Fibroblast of skin of scalp (primary cell): ENCODE results near the gene ARMH3.

Experiments used
- DNase-seq: peaks from one replicate; pipeline ENCODE4 v3.0.0-alpha.2; 2013

The ARMH3 gene

DNA sequence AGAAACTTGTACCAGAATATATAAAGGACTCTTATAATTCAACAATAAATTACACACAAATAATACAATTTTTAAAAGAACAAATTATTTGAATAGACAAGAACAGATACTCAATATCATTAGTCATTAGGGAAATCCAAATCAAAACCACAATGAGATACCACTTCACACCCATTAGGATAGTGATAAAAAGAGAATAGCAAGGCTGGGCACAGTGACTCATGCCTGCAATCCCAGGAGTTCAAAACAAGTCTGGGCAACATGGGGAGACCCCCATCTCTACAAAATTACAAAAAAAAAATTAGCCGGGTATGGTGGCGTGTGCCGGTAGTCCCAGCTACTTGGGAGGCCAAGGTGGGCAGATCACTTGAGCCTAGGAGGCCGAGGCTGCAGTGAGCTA, 160.2 kb downstream of the ARMH3 start:
- no peak for DNase-seq

DNA sequence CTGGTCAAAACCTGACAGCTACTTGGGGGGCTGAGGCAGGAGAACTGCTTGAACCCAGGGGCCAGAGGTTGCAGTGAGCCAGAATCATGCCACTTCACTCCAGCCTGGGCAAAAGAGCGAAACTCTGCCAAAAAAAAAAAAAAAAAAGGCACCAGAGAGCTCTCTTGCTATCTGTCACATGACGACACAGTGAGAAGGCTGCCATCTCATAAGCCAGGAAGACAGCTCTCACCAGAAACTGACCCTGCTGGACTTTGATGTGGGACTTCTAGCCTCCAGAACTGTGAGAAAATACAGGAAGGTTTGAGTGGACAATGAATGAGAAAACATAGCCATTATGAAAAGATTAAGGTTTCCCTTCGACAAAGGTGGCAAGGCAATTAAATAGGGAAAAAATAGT, 161.2 kb downstream of the ARMH3 start:
- DNase-seq, result no peak

- DNase-seq, result no peak
Observed at GRCh38 chr10:101894266-101894665, 161.7 kb downstream of the ARMH3 start.

DNA sequence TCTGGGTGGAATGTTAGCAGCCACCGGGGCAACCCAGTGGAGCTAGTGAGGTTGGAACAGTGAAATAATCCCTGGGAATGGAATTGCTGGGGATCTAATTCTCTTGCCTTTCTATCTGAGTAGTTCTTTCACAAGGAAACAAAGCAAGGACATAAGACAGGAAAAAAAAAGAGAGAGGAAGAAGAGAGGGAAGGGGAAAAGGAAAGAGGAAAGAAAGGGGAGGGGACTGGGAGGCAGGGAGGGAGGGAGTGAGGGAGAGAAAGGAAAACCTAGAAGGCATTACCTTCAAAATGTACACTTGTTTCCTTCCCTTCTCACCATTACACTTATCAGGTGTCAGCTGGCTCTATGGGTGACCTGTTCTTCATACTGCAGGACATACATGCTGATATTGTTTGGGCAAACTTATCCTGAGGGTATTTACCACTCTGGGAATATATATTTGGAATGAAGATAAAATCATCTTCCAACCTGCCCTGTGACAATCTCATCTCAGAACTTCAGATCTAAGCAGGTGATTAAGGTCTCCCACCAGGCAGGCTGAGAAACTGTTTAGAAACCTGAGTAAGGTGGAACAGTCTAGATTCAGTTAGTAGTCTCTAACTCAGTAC, 162.4 kb downstream of the ARMH3 start:
- DNase-seq, result no peak

DNA sequence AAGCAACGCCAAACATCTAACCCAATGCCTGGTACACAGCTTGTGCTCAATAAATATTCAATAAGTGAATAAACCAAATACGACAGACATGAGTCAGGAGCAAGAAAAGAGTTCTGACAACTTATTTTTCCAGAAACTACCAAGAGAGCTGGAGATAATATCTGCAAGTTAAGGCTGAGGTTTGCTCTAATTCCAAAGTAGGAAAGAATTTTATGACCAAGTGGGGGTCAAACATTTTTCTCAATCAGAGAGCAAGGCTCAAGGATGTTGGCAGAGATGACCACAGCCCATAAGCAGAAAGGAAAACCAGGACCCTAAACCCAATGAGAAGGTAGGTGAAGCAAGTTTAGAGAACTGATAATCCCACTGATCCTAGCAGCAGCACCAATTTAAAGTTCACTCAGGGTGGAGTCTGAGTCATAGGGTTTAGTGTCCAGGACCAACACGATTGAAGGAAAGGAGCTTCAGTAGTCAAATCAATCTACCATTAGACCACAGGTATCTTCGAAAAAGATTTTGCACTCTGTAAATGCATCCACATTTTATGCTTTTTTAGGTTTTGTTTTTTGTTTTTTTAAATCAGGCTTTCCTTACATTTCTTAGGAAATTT, 163.1 kb downstream of the ARMH3 start:
- no peak for DNase-seq

- DNase-seq, result peak; percentile 74
Observed at GRCh38 chr10:101889256-101890210, 166.4 kb downstream of the ARMH3 start.

- no peak for DNase-seq
Observed at GRCh38 chr10:101888251-101888949, 167.6 kb downstream of the ARMH3 start.

GRCh38 chr10:101887775-101888174, 168.2 kb downstream of the ARMH3 start:
- no peak for DNase-seq

DNA sequence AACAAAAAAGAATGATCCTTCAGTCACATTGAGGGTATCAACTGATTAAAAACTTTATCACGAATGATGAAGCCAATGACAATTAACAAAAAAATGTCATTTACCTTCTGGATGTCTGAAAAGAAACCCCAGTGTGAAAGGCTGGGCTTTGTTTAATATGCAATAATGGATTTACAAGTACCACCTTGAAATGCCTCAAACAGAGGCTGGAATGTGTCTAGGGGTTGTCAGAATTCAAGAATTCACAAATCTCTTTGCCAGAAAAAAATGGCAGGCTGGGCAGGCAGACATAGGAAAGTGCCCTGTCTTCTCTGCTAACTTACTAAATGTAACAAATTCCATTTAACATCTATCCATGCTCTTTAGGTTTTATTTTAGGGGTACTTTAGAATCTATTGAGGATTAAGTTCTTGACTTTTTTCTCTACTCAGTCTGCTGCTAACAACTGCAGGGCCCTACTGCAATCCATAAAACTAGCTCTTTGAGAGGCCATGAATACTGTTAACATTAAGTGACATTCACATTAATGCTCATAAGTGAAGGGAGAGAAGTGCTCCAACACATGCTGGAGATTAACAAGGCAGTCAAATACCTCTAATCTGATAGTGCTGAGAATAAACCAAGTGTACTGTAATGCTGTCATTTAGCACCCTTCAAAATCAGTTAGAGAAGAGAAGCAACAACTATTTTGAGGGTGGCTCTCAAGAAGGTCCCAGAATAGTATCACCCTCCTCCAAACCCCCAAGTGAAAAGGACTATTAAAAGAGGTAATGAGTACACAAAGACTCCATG, 169.3 kb downstream of the ARMH3 start:
- DNase-seq, result no peak

DNA sequence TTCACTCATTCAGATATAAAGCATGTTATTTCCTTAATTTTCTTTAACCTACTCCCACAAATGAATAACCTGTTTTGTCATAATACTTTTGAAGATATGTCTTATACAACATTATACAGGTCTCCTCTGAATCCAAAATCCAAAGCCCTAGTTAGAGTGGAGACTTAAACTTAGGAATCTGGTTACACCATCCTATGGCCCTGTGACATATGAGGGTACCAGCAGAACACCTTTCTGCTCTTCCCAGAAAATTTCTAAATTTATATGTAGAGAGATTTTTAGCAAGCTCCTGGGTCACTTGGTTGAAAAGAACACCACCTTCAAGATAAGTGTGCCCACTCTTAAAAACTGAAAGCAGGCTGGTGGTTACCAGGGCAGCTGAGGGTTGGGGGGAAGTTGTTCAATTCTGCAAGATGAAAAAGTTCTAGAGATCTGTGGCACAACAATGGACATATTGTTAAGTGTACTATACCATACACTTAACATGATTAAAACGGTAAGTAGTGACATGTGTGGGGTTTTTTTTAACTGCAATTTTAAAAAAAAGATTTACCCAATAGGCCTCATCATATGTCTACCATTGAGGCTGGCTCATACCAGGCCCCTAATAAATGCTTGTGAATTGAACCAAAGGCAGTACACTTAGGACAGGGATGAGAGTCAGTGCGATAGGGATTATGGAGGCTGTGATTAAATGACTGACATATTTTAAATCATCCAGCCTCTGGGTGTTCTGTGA, 174.8 kb downstream of the ARMH3 start:
- DNase-seq, result no peak

GRCh38 chr10:101880232-101880573, 175.8 kb downstream of the ARMH3 start:
- no peak for DNase-seq

DNA sequence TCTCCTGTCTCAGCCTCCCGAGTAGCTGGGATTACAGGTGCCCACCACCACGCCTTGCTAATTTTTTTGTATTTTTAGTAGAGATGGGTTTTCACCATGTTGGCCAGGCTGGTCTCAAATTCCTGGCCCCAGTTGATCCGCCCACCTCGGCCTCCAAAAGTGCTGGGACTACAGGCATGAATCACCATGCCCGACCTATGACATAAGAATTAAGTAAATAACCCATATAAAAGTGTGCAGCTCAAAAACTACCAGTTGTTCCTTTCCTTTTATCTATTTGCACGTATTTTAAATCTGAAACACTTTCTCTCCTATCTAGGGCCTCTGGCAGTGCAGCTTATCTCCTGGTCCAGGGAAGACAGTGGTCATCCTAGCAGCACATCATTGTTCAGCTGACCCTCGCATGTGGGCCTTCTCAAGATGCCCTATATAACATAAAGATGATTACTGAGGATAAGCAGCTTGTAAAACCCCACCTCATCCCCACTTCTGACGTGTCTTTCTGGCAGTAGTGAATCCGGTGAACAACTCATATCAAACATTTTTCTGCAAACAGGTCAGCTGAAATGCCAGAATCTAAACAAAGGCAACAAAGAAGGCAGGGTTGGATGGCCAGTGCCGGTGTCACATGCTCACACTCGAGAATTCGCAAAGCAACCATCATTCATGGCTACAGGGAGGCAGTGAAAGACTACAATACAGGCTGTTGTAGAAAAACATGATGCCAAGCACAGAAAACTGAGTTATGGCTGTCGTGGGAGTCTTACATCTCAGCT, 176.3 kb downstream of the ARMH3 start:
- no peak for DNase-seq

DNA sequence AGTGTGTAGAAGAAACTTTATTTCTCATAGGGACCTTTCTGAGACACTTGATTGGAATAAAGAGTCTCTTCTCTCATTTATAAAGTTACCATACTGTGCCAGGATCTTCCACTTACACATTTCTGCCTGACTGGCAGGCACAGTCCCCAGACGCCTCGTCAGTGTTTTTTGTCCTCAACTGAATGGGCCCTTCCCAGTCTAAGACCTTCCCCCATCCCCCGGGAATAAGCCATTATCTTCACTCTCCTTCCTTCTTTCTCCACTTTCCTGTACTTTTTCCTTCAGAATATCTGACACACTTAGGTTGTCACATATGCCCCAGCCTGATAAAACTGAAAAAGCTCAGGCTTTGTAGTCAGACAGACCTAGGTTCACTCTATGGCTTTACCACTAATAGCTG, 177.1 kb downstream of the ARMH3 start:
- DNase-seq, result no peak

DNA sequence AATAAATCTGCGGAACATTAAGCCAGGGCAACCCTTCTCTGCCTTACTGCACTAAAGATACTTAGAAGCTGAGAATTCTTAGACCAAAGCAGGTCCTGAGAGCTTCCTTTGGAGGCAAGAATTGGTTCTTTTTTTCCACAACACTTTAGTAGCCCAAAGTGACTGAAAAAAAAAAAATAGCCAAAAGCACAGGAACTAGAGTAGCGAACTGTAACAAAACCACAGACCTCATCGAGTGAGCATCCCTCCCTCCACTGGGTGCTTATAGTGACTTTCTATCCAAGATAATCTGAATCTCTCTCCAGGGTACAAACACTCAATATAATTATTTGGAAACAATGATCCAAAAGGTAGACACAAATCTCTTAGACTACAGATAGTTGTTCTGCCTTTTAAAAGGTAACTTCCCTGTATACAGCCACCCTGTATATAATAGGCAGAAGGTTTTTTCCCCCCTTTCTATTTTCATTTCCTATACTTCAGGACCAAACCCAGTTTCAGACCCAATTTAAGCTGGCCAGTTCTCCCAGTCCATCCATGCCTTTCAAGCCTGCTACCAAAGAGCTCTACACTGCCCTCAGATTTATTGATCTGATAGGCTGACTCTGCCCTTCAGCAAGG, 180.8 kb downstream of the ARMH3 start:
- DNase-seq, result no peak

DNA sequence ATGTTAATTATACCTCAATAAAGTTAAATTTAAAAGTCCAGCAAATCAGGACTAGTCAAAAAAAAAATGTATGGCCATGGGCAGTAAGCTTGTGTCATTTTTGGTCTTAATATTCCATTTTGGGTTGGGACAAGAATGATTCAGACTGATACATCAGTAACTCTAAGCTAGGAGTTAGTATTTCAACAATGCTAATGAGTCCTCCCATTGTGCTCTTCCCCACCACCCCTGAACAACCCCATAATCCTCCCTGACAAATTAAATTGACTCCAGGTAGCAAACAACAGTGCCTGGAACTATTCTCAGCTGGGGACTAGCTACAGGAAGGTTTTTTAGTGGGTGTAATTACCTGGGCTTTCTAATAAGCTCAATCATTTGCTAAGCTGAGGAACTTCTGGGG, 181.7 kb downstream of the ARMH3 start:
- no peak for DNase-seq

DNA sequence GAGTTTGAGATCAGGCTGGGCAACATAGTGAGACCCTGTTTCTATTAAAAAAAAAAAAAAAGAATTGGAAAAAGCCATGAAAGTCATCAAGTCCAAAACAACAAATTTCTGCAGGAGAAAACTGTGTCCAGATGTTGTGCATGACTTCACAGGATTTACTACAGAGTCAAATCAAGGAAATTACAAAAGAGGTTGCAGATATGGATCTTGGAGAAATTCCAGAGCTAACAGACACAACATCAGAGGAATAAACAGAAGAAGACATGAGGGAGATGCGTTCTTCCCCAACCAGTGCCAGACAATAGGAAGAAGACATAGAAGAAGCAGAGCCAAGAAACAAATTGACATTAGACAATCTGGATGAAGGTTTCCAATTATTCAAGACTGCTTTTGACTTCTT, 188.0 kb downstream of the ARMH3 start:
- no peak for DNase-seq

DNA sequence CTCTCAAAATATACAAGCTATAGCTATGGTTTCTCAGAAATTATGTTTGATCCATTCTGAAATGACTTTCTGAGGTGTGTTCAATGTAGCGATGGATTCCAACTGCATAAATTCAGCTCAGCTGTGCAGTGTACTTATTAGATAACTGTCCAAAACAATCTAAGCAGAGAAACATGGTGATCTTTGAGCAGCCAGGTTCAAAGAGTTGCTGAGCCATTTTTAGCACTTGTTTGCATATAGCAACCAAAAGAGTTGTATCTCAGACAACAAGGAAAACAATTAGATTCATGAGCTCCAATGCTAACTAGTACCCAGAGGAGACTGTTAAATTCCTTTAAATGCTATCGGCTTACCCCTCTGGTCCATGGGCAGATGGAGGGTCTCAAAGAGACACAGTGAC, 196.4 kb downstream of the ARMH3 start:
- DNase-seq, result no peak

DNA sequence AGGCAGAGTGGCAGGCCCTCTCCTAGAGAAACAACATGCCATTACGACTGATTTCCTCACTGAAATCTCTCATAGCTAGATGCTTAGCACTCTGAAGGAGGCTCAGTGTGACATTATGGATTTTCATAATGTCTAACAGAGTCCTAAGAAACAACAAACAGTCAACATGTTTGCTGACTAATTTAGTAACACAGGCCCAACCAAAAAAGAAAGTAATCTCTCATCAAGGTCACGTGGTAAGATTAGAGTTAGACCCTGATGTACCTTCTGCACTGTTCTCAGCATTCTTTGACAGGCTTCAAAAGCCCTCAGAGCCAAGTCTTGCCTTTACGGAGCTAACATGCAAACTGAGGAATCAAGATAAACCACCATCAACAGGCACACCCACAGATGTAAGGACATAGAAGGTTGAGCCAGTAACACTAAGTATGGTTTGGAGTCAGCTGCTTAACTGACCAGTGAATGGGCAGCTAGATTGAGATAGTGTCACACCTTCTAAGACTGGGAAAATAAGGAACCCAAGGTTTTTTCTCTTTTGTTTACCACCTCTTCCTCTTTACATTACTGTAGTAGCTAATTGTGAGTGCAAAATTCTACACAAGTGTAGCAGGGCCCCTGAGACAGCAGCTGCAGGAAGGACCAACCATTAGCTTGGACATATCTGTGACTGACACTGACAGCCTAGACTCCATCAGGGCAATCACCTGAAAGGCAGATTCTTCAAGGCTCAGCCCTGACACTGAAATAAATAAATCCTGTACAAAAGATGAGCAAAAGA, 197.1 kb downstream of the ARMH3 start:
- DNase-seq, result no peak

DNA sequence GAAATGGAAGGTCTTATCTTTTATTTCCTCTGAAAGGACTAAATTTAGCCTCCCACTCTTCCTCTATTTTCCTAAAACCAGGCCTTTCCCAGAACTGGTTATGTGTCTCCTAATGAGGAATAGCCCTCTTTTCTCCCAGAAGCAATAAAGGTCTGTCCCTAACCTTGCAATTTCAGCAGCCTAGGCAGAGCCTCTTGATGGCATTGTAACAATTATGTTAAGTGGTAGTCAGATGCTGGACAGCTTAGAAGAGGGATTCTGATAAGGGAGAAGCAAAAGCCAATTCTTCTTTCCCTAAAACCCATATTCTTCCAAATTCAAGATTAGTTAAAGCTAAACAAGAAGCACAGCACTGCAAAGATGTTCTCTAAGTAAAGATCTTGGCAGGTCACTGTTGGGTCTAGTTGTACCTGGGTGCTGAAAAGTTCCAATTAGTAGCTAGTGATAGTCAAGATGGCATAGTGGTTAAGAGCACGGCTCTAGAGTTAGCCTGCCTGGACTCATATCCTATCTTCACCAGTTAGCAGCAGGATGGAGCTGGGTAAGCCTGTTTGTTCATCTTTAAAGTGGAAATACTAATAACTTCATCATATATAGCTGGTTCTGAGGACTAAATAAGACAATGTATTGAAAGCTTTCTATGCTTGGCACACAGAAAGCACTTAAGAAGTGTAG, 198.0 kb downstream of the ARMH3 start:
- DNase-seq, result no peak
